ENCODE results near the gene ATP6AP2.
A peak's percentile ranks its signal among the peaks of the same experiment; 100 is the strongest.

ATP6AP2 gene

DNA sequence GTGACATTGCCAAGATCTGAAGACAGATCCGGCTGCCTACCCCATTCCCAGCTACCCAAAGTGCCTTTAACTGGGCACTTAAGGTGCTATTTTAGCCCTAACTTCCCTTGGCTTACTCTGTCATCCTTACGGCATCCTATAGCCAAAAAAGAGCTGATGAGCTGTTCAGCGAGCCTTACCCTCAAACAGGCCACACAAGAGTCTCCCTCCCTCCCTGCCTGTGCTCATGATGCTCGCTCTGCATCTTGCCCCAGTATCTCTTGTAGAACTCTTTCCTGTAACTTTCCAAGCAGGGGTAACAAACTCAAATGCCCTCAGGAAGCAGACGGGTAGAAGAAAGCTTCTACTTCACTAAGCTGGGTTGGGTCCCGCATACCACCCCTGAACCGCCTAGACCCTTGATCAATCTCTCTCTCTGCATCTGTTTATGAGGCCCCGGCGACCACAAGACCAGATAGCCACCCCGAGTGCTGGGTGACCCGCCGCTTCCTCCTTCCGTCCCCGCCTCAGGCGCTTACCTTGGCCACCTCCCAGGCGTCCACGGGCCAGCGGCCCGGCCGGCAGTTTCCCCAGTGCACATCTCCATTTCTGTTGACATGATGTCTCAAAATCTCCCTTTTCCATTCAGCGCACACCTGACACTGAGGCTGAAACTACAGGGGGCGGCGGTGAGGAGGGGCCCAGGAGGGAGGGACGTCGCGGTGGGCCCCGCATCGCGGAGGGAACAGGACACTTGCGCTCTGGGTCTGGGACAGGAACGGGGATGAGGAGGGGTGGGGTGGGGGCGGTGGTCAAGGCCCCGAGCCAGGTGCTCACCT lies 65.9 kb downstream of the ATP6AP2 start:
- peak; percentile 39 for DNase-seq

DNA sequence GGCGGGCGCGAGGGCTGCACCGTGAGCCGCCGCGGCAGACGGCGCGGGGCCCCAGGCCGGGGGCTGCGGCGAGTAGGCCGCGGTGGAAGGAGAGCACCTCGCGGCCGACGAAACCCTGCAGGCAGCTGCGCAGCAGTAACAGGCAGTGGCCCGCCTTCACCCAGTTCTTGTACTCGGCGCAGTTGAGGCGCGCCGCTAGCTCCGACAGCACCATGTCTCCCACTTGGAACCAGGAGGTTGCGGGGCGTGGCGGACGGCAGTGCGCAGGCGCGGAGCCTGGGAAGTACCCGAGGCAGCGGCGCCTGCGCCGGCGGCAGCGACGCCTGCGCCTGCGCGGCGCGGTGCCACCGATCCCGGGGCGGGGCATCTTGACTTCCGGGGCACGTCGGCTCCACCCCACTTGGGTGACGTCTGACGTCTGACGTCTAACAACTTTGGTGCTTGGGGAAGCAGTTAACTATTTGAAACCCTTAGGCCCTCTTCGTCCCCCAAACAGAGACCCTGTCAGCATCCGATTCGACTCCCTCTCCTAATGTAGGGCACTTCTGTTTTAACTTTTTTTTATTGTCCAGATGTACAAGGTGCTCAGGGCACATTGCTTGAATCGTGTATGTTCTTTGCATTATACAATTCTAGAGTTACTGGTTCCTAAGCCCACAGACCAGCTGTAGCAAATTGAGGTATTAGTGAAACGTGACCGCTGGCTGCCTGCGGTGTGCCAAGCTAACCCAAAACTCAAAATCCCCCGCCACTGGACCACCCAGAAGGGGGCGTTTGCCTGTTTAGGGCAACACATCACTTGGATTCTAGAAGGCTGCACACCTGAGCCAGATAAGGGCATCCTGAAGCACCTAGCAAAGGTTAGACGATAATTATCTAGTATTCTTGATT lies 66.8 kb downstream of the ATP6AP2 start, which contains the start of gene CXorf38:
CXorf38 (minus strand) TSS at position 255 of the 891 bp plus-strand sequence; CDS start at position 214, 41 bp downstream.
- DNase-seq = peak; percentile 73

DNA sequence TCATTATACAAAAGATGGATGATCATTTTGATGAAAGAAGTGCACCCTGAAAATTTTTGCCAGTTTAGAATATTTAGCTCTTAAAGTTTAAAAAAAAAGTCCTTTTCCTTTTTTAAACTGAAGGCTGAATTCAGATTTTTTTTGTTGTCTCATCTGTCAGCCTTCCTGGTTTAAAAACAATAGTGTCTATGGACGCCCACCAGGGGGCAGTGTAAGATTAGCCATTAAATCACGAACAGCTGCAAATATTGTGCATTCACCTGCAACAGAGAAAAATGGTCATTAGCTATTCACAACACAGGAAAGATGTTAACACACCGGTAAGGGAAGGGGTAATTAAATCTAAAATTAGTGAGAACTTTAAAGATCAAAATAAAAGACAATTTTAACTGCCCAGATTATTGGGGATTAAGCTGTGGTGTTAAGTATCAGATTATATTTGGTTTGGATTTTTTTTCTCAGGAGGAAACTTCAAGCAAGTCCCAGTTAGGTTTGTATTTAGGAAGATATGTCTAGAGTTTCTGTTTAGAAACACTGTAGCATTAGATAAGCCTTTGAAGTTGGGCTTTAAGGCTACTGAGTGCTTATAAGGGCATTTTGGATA lies 71.0 kb downstream of the ATP6AP2 start:
- peak; percentile 16 for DNase-seq

DNA sequence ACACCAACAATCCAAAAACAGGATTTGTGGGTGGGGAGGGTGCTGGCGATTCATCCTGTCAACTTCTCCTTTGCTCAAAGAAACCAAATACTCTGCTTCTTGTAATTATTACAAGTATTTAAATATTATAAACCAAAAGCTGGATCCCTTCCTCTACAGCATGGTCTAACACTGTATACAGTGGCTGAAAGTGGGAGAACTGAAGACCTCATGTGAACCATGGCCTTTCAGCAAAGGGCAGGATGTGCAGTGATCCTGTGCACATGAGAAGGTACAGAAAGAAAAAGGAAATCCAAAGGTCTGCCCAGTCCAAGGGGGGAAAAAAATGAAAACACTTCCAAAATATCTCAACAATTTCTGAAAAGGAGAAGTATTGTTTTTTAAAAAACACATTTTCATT lies 71.9 kb downstream of the ATP6AP2 start:
- no peak for DNase-seq

DNA sequence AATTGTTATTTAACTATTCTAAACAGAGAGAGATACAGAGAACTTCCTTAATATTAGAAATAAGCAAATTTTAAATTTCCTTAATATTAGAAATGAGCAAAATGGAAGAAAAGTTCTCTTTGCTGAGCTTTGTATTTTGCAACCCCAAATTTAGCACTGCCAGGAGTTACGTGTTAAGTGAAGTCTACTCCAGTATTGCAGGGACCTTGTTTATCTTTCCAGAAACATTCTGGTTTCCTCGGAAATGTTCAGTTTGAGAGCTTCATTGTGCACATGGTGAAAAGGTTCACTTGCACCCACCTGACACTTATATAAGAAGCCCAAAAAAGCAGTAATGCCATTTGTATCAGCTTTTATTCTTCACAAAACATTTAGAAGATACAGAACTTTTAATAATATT lies 72.8 kb downstream of the ATP6AP2 start:
- no peak for DNase-seq
